H9 (cell line): ENCODE data around the gene CDYL2. TPM values are rescaled to one million over a fixed set of nuclear protein-coding genes. Genes with fewer than 3 reads are reported as not detected.

Experiments used
- DNase-seq: peaks from one replicate; pipeline ENCODE4 v3.0.0-alpha.2; 2017
- H2AFZ ChIP-seq: one replicate; pipeline ENCODE4 v1.6.1; 2013; ENCODE audit warnings: mild to moderate bottlenecking, low read length, control low read depth, moderate library complexity
- H2AK5ac ChIP-seq: 2 replicates; pipeline ENCODE4 v1.6.1; 2013; ENCODE audit warnings: low read length, control low read depth, mixed read lengths; ENCODE audit not compliant: insufficient read length
- H2BK120ac ChIP-seq: one replicate; pipeline ENCODE4 v1.6.1; 2013; ENCODE audit warnings: low read depth, mild to moderate bottlenecking, low read length, control low read depth, inconsistent platforms; ENCODE audit not compliant: poor library complexity, severe bottlenecking
- H2BK12ac ChIP-seq: 2 replicates; pipeline ENCODE4 v1.6.1; 2013; ENCODE audit warnings: low read length, control low read depth, mixed read lengths, low read depth; ENCODE audit not compliant: insufficient read length
- H2BK15ac ChIP-seq: 2 replicates; pipeline ENCODE4 v1.6.1; 2013; ENCODE audit warnings: low read depth, low read length, control low read depth
- H2BK20ac ChIP-seq: one replicate; pipeline ENCODE4 v1.6.1; 2013; ENCODE audit warnings: low read depth, mild to moderate bottlenecking, low read length, control low read depth, inconsistent platforms; ENCODE audit not compliant: poor library complexity, severe bottlenecking
- H2BK5ac ChIP-seq: 2 replicates; pipeline ENCODE4 v1.6.1; 2013; ENCODE audit warnings: low read length, control low read depth, mixed read lengths; ENCODE audit not compliant: insufficient read length
- H3K14ac ChIP-seq: 2 replicates; pipeline ENCODE4 v1.6.1; 2013; ENCODE audit warnings: low read length, control low read depth; ENCODE audit not compliant: insufficient read depth
- H3K18ac ChIP-seq: 2 replicates; pipeline ENCODE4 v1.6.1; 2013; ENCODE audit warnings: low read depth, mild to moderate bottlenecking, mixed read lengths, low read length, control low read depth; ENCODE audit not compliant: insufficient read length
- H3K23ac ChIP-seq: 2 replicates; pipeline ENCODE4 v1.6.1; 2013; ENCODE audit warnings: low read length, control low read depth, mixed read lengths, low read depth; ENCODE audit not compliant: insufficient read length
- H3K23me2 ChIP-seq: 2 replicates; pipeline ENCODE4 v1.6.1; 2013; ENCODE audit warnings: low read depth, mild to moderate bottlenecking, mixed read lengths, low read length, control low read depth; ENCODE audit not compliant: insufficient read length, poor library complexity, severe bottlenecking
- H3K27ac ChIP-seq: 2 replicates; pipeline ENCODE4 v1.5.1; 2013; ENCODE audit warnings: low read length, control low read depth, mixed read lengths, low read depth; ENCODE audit not compliant: insufficient read length
- H3K27me3 ChIP-seq: 2 replicates; pipeline ENCODE4 v1.6.1; 2013; ENCODE audit warnings: low read length, control low read depth, inconsistent platforms; ENCODE audit not compliant: insufficient read depth
- H3K4ac ChIP-seq: 2 replicates; pipeline ENCODE4 v1.6.1; 2013; ENCODE audit warnings: low read depth, mild to moderate bottlenecking, control low read depth, inconsistent platforms, low read length, moderate library complexity
- H3K4me1 ChIP-seq: 2 replicates; pipeline ENCODE4 v1.6.1; 2013; ENCODE audit warnings: low read length, control low read depth, inconsistent platforms; ENCODE audit not compliant: insufficient read depth
- H3K4me2 ChIP-seq: 2 replicates; pipeline ENCODE4 v1.6.1; 2013; ENCODE audit warnings: low read length, control low read depth, mixed read lengths; ENCODE audit not compliant: insufficient read length, insufficient read depth
- H3K56ac ChIP-seq: 2 replicates; pipeline ENCODE4 v1.6.1; 2013; ENCODE audit warnings: low read depth, mild to moderate bottlenecking, mixed read lengths, low read length, control low read depth; ENCODE audit not compliant: insufficient read length
- H3K79me1 ChIP-seq: 2 replicates; pipeline ENCODE4 v1.6.1; 2013; ENCODE audit warnings: low read depth, mild to moderate bottlenecking, moderate library complexity, low read length, control low read depth, inconsistent platforms; ENCODE audit not compliant: insufficient read depth, poor library complexity, severe bottlenecking
- H3K79me2 ChIP-seq: 2 replicates; pipeline ENCODE4 v1.6.1; 2013; ENCODE audit warnings: low read length, control low read depth, inconsistent platforms; ENCODE audit not compliant: insufficient read depth
- H3K9ac ChIP-seq: 2 replicates; pipeline ENCODE4 v1.6.1; 2013; ENCODE audit warnings: low read length, control low read depth, mixed read lengths; ENCODE audit not compliant: insufficient read length; ENCODE audit errors: extremely low read depth
- H3K9me3 ChIP-seq: one replicate; pipeline ENCODE4 v1.6.1; 2013; ENCODE audit warnings: low read depth, low read length, inconsistent platforms; ENCODE audit not compliant: control insufficient read depth
- H3T11ph ChIP-seq: one replicate; pipeline ENCODE4 v1.6.1; 2013; ENCODE audit warnings: mild to moderate bottlenecking, low read length, control low read depth, inconsistent platforms
- H4K20me1 ChIP-seq: one replicate; pipeline ENCODE4 v1.6.1; 2013; ENCODE audit not compliant: control insufficient read depth, insufficient read length, insufficient read depth
- H4K5ac ChIP-seq: 2 replicates; pipeline ENCODE4 v1.6.1; 2013; ENCODE audit warnings: low read depth, mild to moderate bottlenecking, mixed read lengths, low read length, control low read depth; ENCODE audit not compliant: insufficient read length
- H4K8ac ChIP-seq: replicated peaks from 2 replicates; pipeline ENCODE4 v1.6.1; 2013; ENCODE audit warnings: low read length, control low read depth, mixed read lengths, low read depth; ENCODE audit not compliant: insufficient read length
- H4K91ac ChIP-seq: 2 replicates; pipeline ENCODE4 v1.6.1; 2013; ENCODE audit warnings: low read depth, mild to moderate bottlenecking, moderate library complexity, mixed read lengths, low read length, control low read depth; ENCODE audit not compliant: insufficient read length
- H3K27ac Mint-ChIP-seq, 3 experiments: 2 replicates in 2 of 3; 3 replicates in 1 of 3; pipeline ENCODE4 v1.8.0; 2020 to 2021; ENCODE audit warnings: mixed read lengths in 3 of 3, mild to moderate bottlenecking in 1 of 3, moderate library complexity in 1 of 3
- H3K27me3 Mint-ChIP-seq: 2 replicates; pipeline ENCODE4 v1.8.0; 2021; ENCODE audit warnings: low read depth, mild to moderate bottlenecking, moderate library complexity, mixed read lengths
- H3K36me3 Mint-ChIP-seq, 3 experiments: 2 replicates in 2 of 3; 3 replicates in 1 of 3; pipeline ENCODE4 v1.8.0; 2020 to 2021; ENCODE audit warnings: low read depth in 3 of 3, mixed read lengths in 3 of 3; ENCODE audit not compliant: insufficient read depth in 1 of 3
- H3K4me1 Mint-ChIP-seq, 2 experiments: 2 replicates each; pipeline ENCODE4 v1.8.0; 2020; ENCODE audit warnings: mixed read lengths in 2 of 2
- H3K4me3 Mint-ChIP-seq, 2 experiments: 2 replicates in 1 of 2; 3 replicates in 1 of 2; pipeline ENCODE4 v1.8.0; 2020 to 2021; ENCODE audit warnings: mild to moderate bottlenecking in 2 of 2, mixed read lengths in 2 of 2, moderate library complexity in 1 of 2
- H3K9me3 Mint-ChIP-seq, 2 experiments: 2 replicates in 1 of 2; 3 replicates in 1 of 2; pipeline ENCODE4 v1.8.0; 2020; ENCODE audit warnings: mild to moderate bottlenecking in 2 of 2, mixed read lengths in 2 of 2, moderate library complexity in 1 of 2
- CTCF ChIP-seq: fragments of 200-600 bp; sonication (generic); conservative IDR thresholded peaks from 3 replicates; pipeline ENCODE4 v1.8.0; 2021; ENCODE audit warnings: antibody characterized with exemption, mild to moderate bottlenecking
- WGBS: extraction: QIAGEN DNeasy Blood & Tissue Kit; methylation state at CpG from one replicate; pipeline ENCODE4 v1.1.7; 2013; ENCODE audit warnings: missing lambda C conversion rate, low lambda C conversion rate, mixed read lengths; ENCODE audit not compliant: insufficient read length; ENCODE audit errors: extremely low coverage; 5-methylcytosine and 5-hydroxymethylcytosine counted together
- total RNA-seq: library from RNA; stranded (reverse); gene quantifications from 2 replicates; pipeline ENCODE4 v1.2.1, GENCODE V29; 2021

CDYL2 gene
- total RNA-seq, 1 experiment from 2014 or later = 4.2 TPM

GRCh38 chr16:80580109-80580832 lies 224.1 kb downstream of the CDYL2 start:
- H4K8ac ChIP-seq = no peak overlapping the region
- no peak overlapping the region for H3K14ac ChIP-seq
- H3K27ac Mint-ChIP-seq = no peak overlapping the region

More at GRCh38 chr16:80580109-80580832, 224.1 kb downstream of the CDYL2 start:
- H2BK12ac ChIP-seq = no peak overlapping the region
- H3K27me3 Mint-ChIP-seq = peaks cover 4% of the 10 kb centered on the region; the same call in 1 of the 2 replicates
- no peaks in the 10 kb centered on the region for H3K4me1 ChIP-seq
- no peak overlapping the region for H2BK20ac ChIP-seq
- WGBS = no CpG with 5 or more reads among the region's 10 CpGs
- no peaks in the 10 kb centered on the region for H3K23me2 ChIP-seq
- H3K36me3 Mint-ChIP-seq = no peaks in the 10 kb centered on the region
- no peak overlapping the region for H2AFZ ChIP-seq
- no peak overlapping the region for H2BK5ac ChIP-seq
- no peak overlapping the region for H3K4me3 Mint-ChIP-seq
- H3T11ph ChIP-seq = no peak overlapping the region
- no peaks in the 10 kb centered on the region for H3K9me3 ChIP-seq
- H3K4me2 ChIP-seq = no peak overlapping the region
- H3K9ac ChIP-seq = no peak overlapping the region
- no peak overlapping the region for H4K5ac ChIP-seq
- H2AK5ac ChIP-seq = no peak overlapping the region
- H3K56ac ChIP-seq = no peak overlapping the region
- H3K18ac ChIP-seq = no peak overlapping the region
- no peaks in the 10 kb centered on the region for H4K20me1 ChIP-seq
- H2BK120ac ChIP-seq = no peak overlapping the region
- no peak overlapping the region for H4K91ac ChIP-seq
- no peak for DNase-seq
- H3K4ac ChIP-seq = no peak overlapping the region
- no peak overlapping the region for H3K23ac ChIP-seq
- no peaks in the 10 kb centered on the region; the same call in 1 of the 2 replicates for H3K27me3 ChIP-seq
- no peaks in the 10 kb centered on the region for H3K4me1 Mint-ChIP-seq
- TF ChIP-seq CTCF = no peak
- H3K79me1 ChIP-seq = no peaks in the 10 kb centered on the region
- H3K27ac ChIP-seq = no peak overlapping the region
- H2BK15ac ChIP-seq = no peak overlapping the region
- peaks cover 2 to 27% of the 10 kb centered on the region in 2 experiments; a peak in 3 of 5 replicates for H3K9me3 Mint-ChIP-seq
- no peaks in the 10 kb centered on the region for H3K79me2 ChIP-seq
